ENCODE results near the gene GALNT5.

The GALNT5 gene

GRCh38 chr2:157287160-157287559, 29.7 kb downstream of the GALNT5 start:
- no peak for DNase-seq (ENCODE audit: low read depth in 2 of 2)

DNA sequence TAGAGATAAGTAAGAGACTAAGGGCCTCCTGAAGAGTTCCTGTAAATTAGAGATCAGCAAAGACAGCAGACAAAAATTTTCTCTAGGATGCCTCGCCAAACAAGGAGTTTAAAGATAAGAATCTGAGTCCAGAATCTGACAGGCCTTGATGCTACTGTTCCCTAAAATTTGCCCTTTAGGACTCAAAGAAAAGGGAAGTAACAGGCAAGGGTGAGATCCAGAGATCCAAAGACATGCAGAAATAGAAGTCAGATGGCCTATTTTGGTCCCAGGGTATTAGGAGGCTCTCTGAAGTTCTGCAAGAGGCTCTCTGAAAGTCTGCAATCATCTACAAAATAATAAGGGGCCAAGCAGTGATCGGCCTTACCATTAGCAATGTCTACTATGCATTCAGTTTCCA, 33.0 kb downstream of the GALNT5 start:
- no peak for DNase-seq (ENCODE audit: low read depth in 2 of 2)

DNA sequence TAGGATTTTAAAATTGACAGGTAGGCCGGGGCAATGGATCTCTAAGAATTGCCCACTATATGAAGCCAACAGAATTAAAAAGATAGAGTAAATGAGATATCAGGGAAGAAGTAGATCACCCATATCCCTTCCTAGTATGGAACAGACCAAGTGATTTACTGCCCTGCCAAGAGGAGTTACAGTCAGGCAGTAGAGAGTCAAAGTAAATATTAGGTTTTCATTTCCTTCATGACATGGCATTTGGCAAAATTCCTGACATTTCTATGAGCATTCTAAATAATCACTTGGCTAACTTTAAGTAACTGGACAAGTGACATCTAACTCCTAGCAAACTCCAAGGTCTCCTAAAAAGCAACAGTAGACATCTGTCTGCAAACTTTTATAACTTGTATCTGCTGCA, 33.5 kb downstream of the GALNT5 start:
- DNase-seq (ENCODE audit: low read depth in 2 of 2): no peak

GRCh38 chr2:157292853-157293252, 35.3 kb downstream of the GALNT5 start:
- no peak for DNase-seq (ENCODE audit: low read depth in 2 of 2)

GRCh38 chr2:157296490-157296889, 39.0 kb downstream of the GALNT5 start:
- no peak for DNase-seq (ENCODE audit: low read depth in 2 of 2)

DNA sequence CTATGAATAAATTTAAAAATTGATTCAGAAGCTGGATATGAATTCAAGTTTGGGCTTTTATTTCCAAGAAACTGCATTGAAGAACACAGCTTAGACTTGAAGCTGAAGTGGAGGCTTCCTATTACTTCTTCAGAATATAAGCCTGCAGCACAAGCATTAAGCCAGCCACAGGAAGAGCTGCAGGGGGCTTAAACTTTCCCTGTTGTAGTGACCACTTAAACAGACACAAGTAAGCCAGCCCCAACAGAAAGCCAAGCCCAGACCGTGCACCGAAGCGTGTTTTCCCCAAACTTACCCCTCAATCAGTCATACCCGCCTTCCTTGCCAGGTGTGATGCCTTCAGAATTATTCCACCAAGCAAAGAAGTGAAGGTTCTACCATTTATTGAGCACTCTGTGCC, 39.5 kb downstream of the GALNT5 start:
- no peak for DNase-seq (ENCODE audit: low read depth in 2 of 2)

GRCh38 chr2:157301307-157301706, 43.8 kb downstream of the GALNT5 start:
- no peak for DNase-seq (ENCODE audit: low read depth in 2 of 2)

- no peak for DNase-seq (ENCODE audit: low read depth in 2 of 2)
Measured at GRCh38 chr2:157302492-157303099, 45.1 kb downstream of the GALNT5 start.

DNA sequence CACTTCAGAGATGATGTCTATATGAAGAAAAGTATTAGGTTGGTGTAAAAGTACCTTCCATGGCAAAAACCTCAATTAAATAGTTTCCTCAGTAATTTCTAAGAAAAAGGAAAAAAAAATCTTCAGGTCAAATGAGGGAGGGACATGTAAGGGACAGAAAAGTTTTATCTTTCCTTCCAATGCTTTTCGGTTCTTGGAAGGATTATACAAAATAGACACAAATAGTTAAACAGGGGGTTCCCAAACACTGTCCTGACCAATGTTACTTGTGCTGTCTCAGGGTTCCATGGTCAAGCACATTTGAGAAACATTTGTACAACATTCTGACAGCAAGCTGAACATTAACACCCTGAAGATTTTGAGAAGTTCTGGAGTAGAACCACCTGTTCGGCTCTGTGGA, 46.1 kb downstream of the GALNT5 start:
- no peak for DNase-seq (ENCODE audit: low read depth in 2 of 2)

DNA sequence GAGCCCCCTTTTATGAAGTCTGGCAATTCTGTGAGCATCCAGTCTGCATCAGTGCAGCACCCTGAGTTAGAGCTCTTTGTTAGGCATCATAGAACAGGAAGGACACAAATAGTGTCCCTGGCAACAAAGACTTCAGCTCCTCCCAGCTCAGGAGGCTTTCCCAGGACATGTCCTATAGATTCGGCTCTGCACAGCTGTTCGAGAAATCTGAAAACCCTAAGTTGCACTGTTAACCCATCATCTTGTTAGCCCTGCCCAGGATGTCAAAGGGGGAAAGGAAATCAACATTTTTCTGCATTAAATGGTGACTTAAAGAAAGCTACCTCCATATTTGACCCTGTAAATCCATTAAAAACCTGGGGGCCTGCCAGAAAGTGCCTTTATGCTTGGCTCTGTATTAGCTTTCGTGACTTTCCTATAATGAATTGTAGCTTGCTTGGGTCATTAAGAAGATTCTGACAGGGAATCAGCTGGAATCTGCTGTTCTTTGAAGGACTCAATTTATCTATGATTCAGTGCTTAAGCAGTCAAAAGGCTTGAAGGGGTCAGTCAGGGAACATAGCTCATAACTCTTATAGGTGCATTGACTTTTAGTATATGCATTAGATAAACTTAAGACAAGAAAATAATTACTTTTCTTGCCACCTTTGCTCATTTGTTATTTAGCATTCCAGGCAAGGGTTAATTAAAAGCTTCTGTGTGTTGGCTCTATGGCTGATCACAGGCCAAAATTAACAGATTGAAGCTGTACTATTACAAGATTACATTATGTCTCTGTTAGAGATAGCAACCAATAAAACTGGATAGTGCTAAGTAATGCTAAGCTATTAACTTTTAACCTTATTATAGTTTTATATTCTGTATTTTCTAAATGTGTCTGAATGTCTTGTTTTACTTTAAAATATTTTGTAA, 47.6 kb downstream of the GALNT5 start:
- DNase-seq (ENCODE audit: low read depth in 2 of 2): no peak

DNA sequence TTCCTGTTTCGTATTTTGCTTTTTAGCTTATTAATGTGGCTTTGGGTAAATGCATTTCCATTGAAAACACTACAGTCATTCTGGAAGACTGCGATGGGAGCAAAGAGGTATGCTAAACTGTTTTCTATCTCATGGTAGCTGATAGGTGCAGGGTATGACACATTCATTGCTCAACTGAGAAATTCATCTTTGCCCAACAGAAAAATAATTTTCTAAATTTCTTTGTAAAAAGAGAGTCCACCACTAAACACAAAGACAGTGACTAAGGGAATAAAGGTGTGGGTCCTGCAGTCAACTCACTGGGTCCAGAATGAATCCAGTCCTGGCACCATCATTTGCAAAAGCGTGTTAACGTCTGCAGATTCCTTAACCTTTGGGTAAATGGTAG, 48.2 kb downstream of the GALNT5 start:
- DNase-seq (ENCODE audit: low read depth in 2 of 2): no peak

- DNase-seq (ENCODE audit: low read depth in 2 of 2): no peak
Measured at GRCh38 chr2:157307021-157307420, 49.5 kb downstream of the GALNT5 start.

DNA sequence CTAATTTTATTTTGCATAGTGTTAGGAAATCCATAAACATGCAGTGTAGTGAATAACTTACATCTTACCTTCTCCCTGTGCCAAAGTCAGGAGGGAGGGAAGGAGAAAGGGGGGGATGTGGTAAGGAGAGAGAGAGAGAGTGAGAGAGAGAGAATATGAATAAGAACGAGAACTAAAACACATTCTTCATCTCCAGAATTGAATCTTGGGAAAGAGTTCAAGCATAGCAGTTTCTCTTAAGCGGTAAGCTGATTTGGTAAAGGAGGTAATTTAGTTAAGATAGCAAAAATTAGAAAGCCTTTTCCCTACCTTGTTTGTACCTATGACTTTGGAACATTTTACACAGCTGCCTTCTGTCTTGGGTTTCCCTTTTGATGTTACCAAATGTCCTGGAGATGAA, 52.4 kb downstream of the GALNT5 start:
- no peak for DNase-seq (ENCODE audit: low read depth in 2 of 2)

- DNase-seq (ENCODE audit: low read depth in 2 of 2): no peak
Measured at GRCh38 chr2:157311706-157312105, 54.2 kb downstream of the GALNT5 start.

GRCh38 chr2:157312866-157313486, 55.5 kb downstream of the GALNT5 start:
- no peak for DNase-seq (ENCODE audit: low read depth in 2 of 2)

- DNase-seq (ENCODE audit: low read depth in 2 of 2): no peak
Measured at GRCh38 chr2:157315901-157316300, 58.4 kb downstream of the GALNT5 start.

- DNase-seq (ENCODE audit: low read depth in 2 of 2): no peak
Measured at GRCh38 chr2:157318884-157319283, 61.4 kb downstream of the GALNT5 start.

- no peak for DNase-seq (ENCODE audit: low read depth in 2 of 2)
Measured at GRCh38 chr2:157319795-157320194, 62.3 kb downstream of the GALNT5 start.

DNA sequence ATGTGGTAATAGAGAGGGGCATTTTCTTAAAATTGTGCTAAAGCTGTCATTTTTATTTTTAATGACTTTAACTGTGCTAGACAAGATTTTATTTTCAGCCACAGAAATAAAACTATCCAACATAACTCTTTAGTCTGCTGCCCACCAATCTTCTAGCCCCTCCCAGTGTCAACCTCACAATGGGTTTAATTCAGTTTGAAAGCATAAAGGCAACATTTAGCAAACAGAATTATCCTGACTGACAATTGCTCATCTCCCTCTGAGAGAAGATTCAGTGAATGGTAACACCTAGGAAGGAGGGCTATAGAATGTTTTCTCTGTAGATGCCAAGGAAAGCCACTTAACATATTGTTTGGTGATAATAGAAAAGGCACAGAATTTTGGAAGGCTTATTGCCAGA, 62.9 kb downstream of the GALNT5 start:
- DNase-seq (ENCODE audit: low read depth in 2 of 2): no peak

DNA sequence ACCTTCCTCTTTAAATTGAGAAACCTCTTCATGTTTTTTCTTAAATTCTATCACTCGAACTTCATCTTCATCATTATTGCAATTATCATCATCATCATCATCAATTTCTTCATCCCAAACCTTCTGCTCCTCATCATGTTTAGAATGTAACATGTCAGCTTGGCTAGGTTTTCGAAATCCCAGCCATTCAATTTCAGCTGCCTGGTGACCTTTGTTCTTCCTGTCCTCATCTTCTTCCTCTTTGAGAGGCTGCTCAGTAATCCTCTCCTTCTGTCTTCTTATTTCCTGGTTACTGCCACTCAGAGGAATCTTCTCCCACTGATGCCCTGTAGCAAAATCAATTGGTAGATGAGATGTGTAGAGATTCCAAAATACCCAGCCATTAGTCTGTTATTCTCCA, 64.0 kb downstream of the GALNT5 start:
- no peak for DNase-seq (ENCODE audit: low read depth in 2 of 2)

- DNase-seq (ENCODE audit: low read depth in 2 of 2): no peak
Measured at GRCh38 chr2:157322432-157322831, 64.9 kb downstream of the GALNT5 start.

DNA sequence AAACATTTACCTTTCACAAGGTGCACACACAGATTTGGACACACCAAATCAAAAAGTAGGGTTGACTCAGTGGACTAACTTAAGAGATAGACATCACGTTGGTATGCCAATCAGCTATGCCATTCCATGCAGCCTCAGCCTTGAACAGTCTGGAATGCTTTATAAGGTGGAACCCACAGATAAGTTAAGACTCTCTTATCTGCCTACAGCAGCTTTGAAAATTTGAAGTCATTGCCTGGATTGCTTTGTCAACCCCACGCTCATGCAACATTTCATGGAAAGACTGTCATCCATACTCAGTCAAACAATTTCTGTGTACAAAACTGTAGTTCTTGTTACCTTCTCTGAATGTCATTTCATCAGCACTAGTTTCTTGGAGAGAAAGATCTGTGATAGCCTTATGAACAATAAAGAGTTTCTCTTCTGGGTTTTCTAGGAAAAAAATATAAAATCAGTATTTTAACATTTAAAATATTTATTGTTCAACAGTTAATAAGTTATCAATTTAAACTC, 66.9 kb downstream of the GALNT5 start:
- DNase-seq (ENCODE audit: low read depth in 2 of 2): no peak

GRCh38 chr2:157325786-157326185, 68.3 kb downstream of the GALNT5 start, which contains the start of gene ERMN:
ERMN (minus strand) TSS chr2:157325824; CDS start chr2:157325642, 182 bp downstream.
- no peak for DNase-seq (ENCODE audit: low read depth in 2 of 2)
